Trophoblast cell (in vitro differentiated cells and primary cell): ENCODE results near the gene VAT1.
"Not testable (repeated sequence)": the region's sequence is repeated elsewhere in the genome, so short reads cannot be mapped to it uniquely, and the experiment has no call there.

Experiments used
- DNase-seq, 2 donors: peaks; one replicate each; pipeline ENCODE4 v3.0.0-alpha.2; 2016
- H2AFZ ChIP-seq: 2 replicates; pipeline ENCODE4 v1.6.1; 2013; ENCODE audit warnings: low read length, moderate library complexity, mild to moderate bottlenecking; ENCODE audit not compliant: insufficient read depth, poor library complexity
- H2AK5ac ChIP-seq: 2 replicates; pipeline ENCODE4 v1.6.1; 2013; ENCODE audit warnings: mild to moderate bottlenecking, low read length
- H2BK120ac ChIP-seq: 2 replicates; pipeline ENCODE4 v1.6.1; 2013; ENCODE audit warnings: low read length, mild to moderate bottlenecking, moderate library complexity; ENCODE audit not compliant: insufficient read depth, poor library complexity
- H2BK12ac ChIP-seq: 2 replicates; pipeline ENCODE4 v1.6.1; 2013; ENCODE audit warnings: mild to moderate bottlenecking, low read length, moderate library complexity
- H2BK5ac ChIP-seq: 2 replicates; pipeline ENCODE4 v1.6.1; 2013; ENCODE audit warnings: low read length, low read depth, moderate library complexity, mild to moderate bottlenecking; ENCODE audit not compliant: poor library complexity
- H3K14ac ChIP-seq: 2 replicates; pipeline ENCODE4 v1.6.1; 2013; ENCODE audit warnings: mild to moderate bottlenecking, low read length
- H3K18ac ChIP-seq: 2 replicates; pipeline ENCODE4 v1.6.1; 2013; ENCODE audit warnings: mild to moderate bottlenecking, low read length
- H3K23ac ChIP-seq: 2 replicates; pipeline ENCODE4 v1.6.1; 2013; ENCODE audit warnings: low read length
- H3K27ac ChIP-seq: 2 replicates; pipeline ENCODE4 v1.5.1; 2013; ENCODE audit warnings: low read depth, mild to moderate bottlenecking, inconsistent platforms, low read length, moderate library complexity
- H3K27me3 ChIP-seq: 2 replicates; pipeline ENCODE4 v1.6.1; 2013; ENCODE audit warnings: inconsistent platforms, mild to moderate bottlenecking, low read length, moderate library complexity; ENCODE audit not compliant: insufficient read depth
- H3K36me3 ChIP-seq, 2 experiments: 1 replicate in 1 of 2; 2 replicates in 1 of 2; pipeline ENCODE4 v1.6.1; 2013; ENCODE audit warnings: low read length in 2 of 2, mild to moderate bottlenecking in 2 of 2, moderate library complexity in 1 of 2; ENCODE audit not compliant: insufficient read depth in 2 of 2, control insufficient read depth in 1 of 2
- H3K4ac ChIP-seq: 2 replicates; pipeline ENCODE4 v1.6.1; 2013; ENCODE audit warnings: low read depth, mild to moderate bottlenecking, low read length, moderate library complexity
- H3K4me1 ChIP-seq, 2 experiments: 1 replicate in 1 of 2; 2 replicates in 1 of 2; pipeline ENCODE4 v1.6.1; 2013; ENCODE audit warnings: low read length in 2 of 2, mild to moderate bottlenecking in 2 of 2, moderate library complexity in 1 of 2; ENCODE audit not compliant: insufficient read depth in 2 of 2, control insufficient read depth in 1 of 2
- H3K4me2 ChIP-seq: 2 replicates; pipeline ENCODE4 v1.6.1; 2013; ENCODE audit warnings: inconsistent platforms, mild to moderate bottlenecking, low read length, moderate library complexity
- H3K4me3 ChIP-seq: 2 replicates; pipeline ENCODE4 v1.5.1; 2013; ENCODE audit warnings: mild to moderate bottlenecking, low read depth, low read length, inconsistent platforms
- H3K79me1 ChIP-seq: one replicate; pipeline ENCODE4 v1.6.1; 2013; ENCODE audit warnings: low read length
- H3K79me2 ChIP-seq: 2 replicates; pipeline ENCODE4 v1.6.1; 2013; ENCODE audit warnings: low read length, mild to moderate bottlenecking; ENCODE audit not compliant: control insufficient read depth, insufficient read depth, poor library complexity
- H3K9ac ChIP-seq: 2 replicates; pipeline ENCODE4 v1.6.1; 2013; ENCODE audit warnings: mild to moderate bottlenecking, low read length
- H3K9me3 ChIP-seq: 2 replicates; pipeline ENCODE4 v1.6.1; 2013; ENCODE audit warnings: low read depth, mild to moderate bottlenecking, control low read depth, inconsistent platforms, low read length; ENCODE audit not compliant: insufficient read depth
- H4K12ac ChIP-seq: 2 replicates; pipeline ENCODE4 v1.6.1; 2013; ENCODE audit warnings: low read depth, mild to moderate bottlenecking, low read length, moderate library complexity
- H4K8ac ChIP-seq: 2 replicates; pipeline ENCODE4 v1.6.1; 2013; ENCODE audit warnings: low read depth, mild to moderate bottlenecking, low read length, moderate library complexity
- H4K91ac ChIP-seq: one replicate; pipeline ENCODE4 v1.6.1; 2013; ENCODE audit warnings: low read depth, mild to moderate bottlenecking, low read length, moderate library complexity
- WGBS: extraction: QIAGEN DNeasy Blood & Tissue Kit; methylation state at CpG from one replicate; pipeline ENCODE4 v1.1.7; 2013; ENCODE audit warnings: missing lambda C conversion rate; ENCODE audit not compliant: insufficient read length, insufficient coverage; ENCODE audit errors: extremely low coverage; 5-methylcytosine and 5-hydroxymethylcytosine counted together

The VAT1 gene

DNA sequence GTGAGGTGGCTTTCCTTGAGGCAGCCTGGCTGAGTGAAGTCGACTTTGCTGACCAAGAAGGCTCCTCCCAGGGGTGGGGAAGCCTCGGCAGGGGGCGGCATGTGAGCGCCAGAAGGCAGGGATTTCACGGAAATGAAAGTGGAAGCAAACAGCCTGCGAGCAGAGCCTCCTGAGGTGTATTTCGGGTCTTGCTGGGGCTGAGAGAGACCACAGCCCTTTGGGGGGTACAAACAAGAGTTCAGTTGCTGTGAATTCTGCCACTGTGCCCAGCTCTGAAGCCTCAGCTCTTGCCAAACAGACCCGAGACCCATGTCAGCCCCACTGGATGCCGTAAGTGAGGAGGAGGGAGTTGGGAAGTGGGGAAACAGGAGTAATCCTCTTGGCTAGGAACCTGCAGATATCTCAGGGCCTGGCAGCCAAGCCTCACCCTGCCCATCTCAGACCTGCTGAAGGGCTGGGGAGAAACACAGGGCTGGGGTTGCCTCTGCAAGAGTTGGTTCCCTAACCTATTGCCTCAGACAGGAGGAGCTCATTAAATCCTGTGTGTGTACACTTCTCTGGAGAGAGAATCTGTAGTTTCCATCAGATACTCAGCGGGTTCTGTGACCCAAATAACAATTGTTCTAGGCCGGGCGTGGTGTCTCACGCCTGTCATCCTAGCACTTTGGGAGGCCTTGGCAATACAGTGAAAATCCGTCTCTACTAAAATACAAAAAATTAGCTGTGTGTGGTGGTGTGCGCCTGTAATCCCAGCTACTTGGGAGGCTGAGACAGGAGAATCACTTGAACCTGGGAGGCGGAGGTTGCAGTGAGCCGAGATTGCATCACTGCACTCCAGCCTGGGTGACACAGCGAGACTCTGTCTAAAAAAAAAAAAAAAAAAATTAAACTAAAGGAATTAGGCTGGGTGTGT is 15.3 kb downstream of the VAT1 start, which contains the start of gene IFI35:
Gene IFI35, plus strand, starts transcription at position 146 of the 913 bp plus-strand sequence. Its CDS starts 164 bp downstream, at position 310.
- no peak within 1 kb of the TSS for H4K12ac ChIP-seq
- no peaks in the 10 kb centered on the region for H3K79me2 ChIP-seq
- H2AK5ac ChIP-seq: no peak within 1 kb of the TSS
- H3K18ac ChIP-seq: no peak within 1 kb of the TSS
- no peak within 1 kb of the TSS for H3K9ac ChIP-seq
- H3K27me3 ChIP-seq: no peaks in the 10 kb centered on the region
- no peak within 1 kb of the TSS for H2BK5ac ChIP-seq
- no peaks in the 10 kb centered on the region for H3K9me3 ChIP-seq
- no peaks in the 10 kb centered on the region for H3K79me1 ChIP-seq
- peak within 1 kb of the TSS; percentile 57 for H4K8ac ChIP-seq
- H3K23ac ChIP-seq: no peak within 1 kb of the TSS
- peak within 1 kb of the TSS; percentile 19 for H3K4me2 ChIP-seq
- H3K36me3 ChIP-seq: peaks cover 16 to 19% of the 10 kb centered on the region in 2 experiments
- H3K14ac ChIP-seq: no peak within 1 kb of the TSS
- no peak within 1 kb of the TSS for H3K4ac ChIP-seq
- H3K4me1 ChIP-seq: peaks cover 0 to 3% of the 10 kb centered on the region in 2 experiments
- H3K27ac ChIP-seq: no peak within 1 kb of the TSS
- no peak within 1 kb of the TSS for H2AFZ ChIP-seq
- no peak within 1 kb of the TSS for H3K4me3 ChIP-seq
- no CpG with 5 or more reads among the region's 18 CpGs for WGBS
- H2BK12ac ChIP-seq: no peak within 1 kb of the TSS
- DNase-seq: peak; percentile 70 to 85
- H2BK120ac ChIP-seq: no peak within 1 kb of the TSS
- H4K91ac ChIP-seq: no peak within 1 kb of the TSS

DNA sequence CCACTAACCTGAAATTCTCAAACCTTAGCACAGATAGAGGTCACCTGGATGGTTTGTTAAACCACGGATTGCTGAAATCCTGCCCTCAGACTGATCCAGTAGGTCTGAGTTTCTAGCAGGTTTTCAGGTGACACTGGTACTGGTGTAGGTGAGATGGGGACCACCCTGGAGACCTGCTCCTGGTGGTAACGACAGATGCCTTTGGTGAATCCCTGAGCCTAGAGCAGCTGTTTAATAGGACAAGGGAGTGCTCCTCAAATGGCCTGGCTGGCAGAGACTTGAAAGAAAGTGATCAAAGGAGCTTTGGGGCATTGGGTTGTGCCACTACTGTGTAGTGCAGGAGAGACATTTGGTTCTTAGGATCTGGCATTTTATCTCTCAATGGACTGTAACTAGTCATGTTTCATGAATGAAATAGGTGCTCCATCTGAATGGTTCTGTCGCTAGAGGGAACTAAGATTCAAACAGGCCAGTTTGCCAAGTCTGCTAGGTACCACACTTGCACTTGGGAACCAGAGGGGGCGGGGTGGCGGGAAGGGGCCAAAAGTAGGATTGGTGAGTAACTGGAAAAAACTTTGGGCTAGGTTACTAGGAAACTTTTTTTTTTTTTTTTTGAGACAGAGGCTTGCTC is 18.5 kb downstream of the VAT1 start:
- Histone ChIP-seq H3K27me3 (no peaks in the 10 kb centered on the region), H2AK5ac (no peak overlapping the region)
- no CpG with 5 or more reads among the region's 5 CpGs for WGBS

DNA sequence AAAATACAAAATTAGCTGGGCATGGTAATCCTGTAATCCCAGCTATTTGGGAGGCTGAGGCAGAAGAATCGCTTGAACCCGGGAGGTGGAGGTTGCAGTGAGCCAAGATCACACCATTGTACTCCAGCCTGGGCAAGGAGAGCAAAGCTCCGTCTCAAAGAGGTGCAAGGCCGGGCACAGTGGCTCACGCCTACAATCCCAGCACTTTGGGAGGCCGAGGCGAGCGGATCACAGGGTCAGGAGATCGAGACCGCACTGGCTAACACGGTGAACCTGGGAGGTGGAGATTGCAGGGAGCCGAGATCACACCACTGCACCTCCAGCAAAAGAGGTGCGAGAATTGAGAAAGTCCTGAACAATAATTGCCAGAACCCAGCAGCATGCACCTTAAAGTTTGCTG is 21.3 kb downstream of the VAT1 start:
- H3K4me3 ChIP-seq, H3K79me1 ChIP-seq, H3K23ac ChIP-seq, H3K27me3 ChIP-seq, H3K14ac ChIP-seq, H4K12ac ChIP-seq, H3K27ac ChIP-seq, H2BK12ac ChIP-seq, H2AK5ac ChIP-seq, H2BK5ac ChIP-seq, H3K9ac ChIP-seq, H3K9me3 ChIP-seq, H3K4me1 ChIP-seq, DNase-seq, H3K4me2 ChIP-seq, H3K18ac ChIP-seq, H4K8ac ChIP-seq, H3K4ac ChIP-seq, H2AFZ ChIP-seq, H4K91ac ChIP-seq, H2BK120ac ChIP-seq: not testable (repeated sequence)
- H3K36me3 ChIP-seq: peaks cover 29 to 37% of the 10 kb centered on the region in 2 experiments
- H3K79me2 ChIP-seq: peaks cover 11% of the 10 kb centered on the region
- no CpG with 5 or more reads among the region's 13 CpGs for WGBS

More for the DNA sequence above, 18.5 kb downstream of the VAT1 start:
- H3K36me3 ChIP-seq: peaks cover 29 to 37% of the 10 kb centered on the region in 2 experiments
- peaks cover 8% of the 10 kb centered on the region for H3K79me2 ChIP-seq
- no peak overlapping the region for H4K91ac ChIP-seq
- no peak overlapping the region for H2AFZ ChIP-seq
- peaks cover 1% of the 10 kb centered on the region for H3K79me1 ChIP-seq
- H3K4me3 ChIP-seq: no peak overlapping the region
- no peak overlapping the region for H4K8ac ChIP-seq
- no peak overlapping the region for H2BK5ac ChIP-seq
- DNase-seq: peak; percentile 82 to 90
- H3K4me2 ChIP-seq: no peak overlapping the region
- H2BK120ac ChIP-seq: no peak overlapping the region
- no peak overlapping the region for H3K18ac ChIP-seq
- H3K4ac ChIP-seq: no peak overlapping the region
- no peak overlapping the region for H2BK12ac ChIP-seq
- no peak overlapping the region for H3K9ac ChIP-seq
- no peak overlapping the region for H3K27ac ChIP-seq
- peaks cover 2 to 5% of the 10 kb centered on the region in 2 experiments for H3K4me1 ChIP-seq
- no peak overlapping the region for H3K23ac ChIP-seq
- no peaks in the 10 kb centered on the region for H3K9me3 ChIP-seq
- H3K14ac ChIP-seq: no peak overlapping the region
- H4K12ac ChIP-seq: no peak overlapping the region

DNA sequence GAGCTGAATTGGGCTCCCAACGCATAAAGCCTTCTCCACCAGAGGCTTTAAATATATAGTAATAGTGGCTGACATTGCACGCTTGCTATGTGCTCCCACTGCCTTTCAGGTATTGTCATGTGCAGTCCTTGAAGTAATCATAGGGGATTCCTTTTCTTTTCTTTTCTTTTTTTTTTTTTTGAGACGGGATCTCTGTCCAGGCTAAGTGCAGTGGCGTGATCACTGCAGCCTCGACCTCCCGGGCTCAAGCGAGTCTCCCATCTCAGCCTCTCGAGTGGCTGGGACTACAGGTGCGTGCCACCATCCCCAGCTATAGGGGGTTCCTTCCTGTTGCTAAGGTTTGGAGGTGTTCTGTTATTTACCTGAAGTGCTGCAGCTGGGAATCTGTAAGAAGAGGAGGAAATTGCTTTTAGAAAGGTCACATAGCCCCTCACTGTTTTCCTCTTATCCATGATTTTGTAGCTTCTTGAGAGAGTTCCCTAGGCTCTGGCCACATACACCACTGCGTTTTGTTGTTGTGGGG is 23.1 kb downstream of the VAT1 start:
- H3K79me2 ChIP-seq: peaks cover 11% of the 10 kb centered on the region
- H4K91ac ChIP-seq: peak overlapping the region; percentile 80
- H2AFZ ChIP-seq: no peak overlapping the region
- H2AK5ac ChIP-seq: peak overlapping the region; percentile 81
- H3K79me1 ChIP-seq: peaks cover 5% of the 10 kb centered on the region
- no peak overlapping the region for H3K23ac ChIP-seq
- peak overlapping the region; percentile 86 for H4K12ac ChIP-seq
- H3K4me2 ChIP-seq: peak overlapping the region; percentile 83
- peak overlapping the region; percentile 91 for H2BK5ac ChIP-seq
- H3K4me1 ChIP-seq: peaks cover 3 to 5% of the 10 kb centered on the region in 2 experiments
- peak overlapping the region; percentile 23 for H2BK12ac ChIP-seq
- peaks cover 27 to 36% of the 10 kb centered on the region in 2 experiments for H3K36me3 ChIP-seq
- no CpG with 5 or more reads among the region's 10 CpGs for WGBS
- peak overlapping the region; percentile 86 for H3K14ac ChIP-seq
- H3K27ac ChIP-seq: peak overlapping the region; percentile 85
- H3K4ac ChIP-seq: peak overlapping the region; percentile 41
- H3K27me3 ChIP-seq: no peaks in the 10 kb centered on the region
- H3K9ac ChIP-seq: peak overlapping the region; percentile 93
- no peaks in the 10 kb centered on the region for H3K9me3 ChIP-seq
- DNase-seq: no peak
- no peak overlapping the region for H2BK120ac ChIP-seq
- peak overlapping the region; percentile 85 for H4K8ac ChIP-seq
- peak overlapping the region; percentile 94 for H3K4me3 ChIP-seq
- no peak overlapping the region for H3K18ac ChIP-seq
